ENCODE results near the gene NTRK1.

NTRK1 gene

GRCh38 chr1:156857532-156857931, 3.1 kb upstream of the NTRK1 start:
- no peak overlapping the region for H3K4me3 ChIP-seq (ENCODE audit: low read depth, low read length)
- no peak for TF ChIP-seq CTCF (IDR thresholded peaks at IDR 0.05; ENCODE audit: borderline replicate concordance, insufficient read depth, low read depth, low read length)

GRCh38 chr1:156858555-156858956, 2.1 kb upstream of the NTRK1 start:
- no peak for TF ChIP-seq CTCF (IDR thresholded peaks at IDR 0.05; ENCODE audit: borderline replicate concordance, insufficient read depth, low read depth, low read length)
- H3K4me3 ChIP-seq (ENCODE audit: low read depth, low read length): no peak overlapping the region

- no peak within 1 kb of the TSS for H3K4me3 ChIP-seq (ENCODE audit: low read depth, low read length)
- no peak for TF ChIP-seq CTCF (IDR thresholded peaks at IDR 0.05; ENCODE audit: borderline replicate concordance, insufficient read depth, low read depth, low read length)
Measured at GRCh38 chr1:156858959-156859522, 1.6 kb upstream of the NTRK1 start, which contains the start of gene INSRR. Gene INSRR, minus strand, starts transcription at chr1:156859117. Its CDS starts 496 bp downstream, at chr1:156858621.

GRCh38 chr1:156859523-156860112, 1.0 kb upstream of the NTRK1 start:
- H3K4me3 ChIP-seq (ENCODE audit: low read depth, low read length): no peak overlapping the region
- TF ChIP-seq CTCF (IDR thresholded peaks at IDR 0.05; ENCODE audit: borderline replicate concordance, insufficient read depth, low read depth, low read length): no peak

- peak; percentile 90 for TF ChIP-seq CTCF (IDR thresholded peaks at IDR 0.05; ENCODE audit: borderline replicate concordance, insufficient read depth, low read depth, low read length)
- H3K4me3 ChIP-seq (ENCODE audit: low read depth, low read length): no peak overlapping the region
Measured at GRCh38 chr1:156860113-156860627, 495 bp upstream of the NTRK1 start.

- H3K4me3 ChIP-seq (ENCODE audit: low read depth, low read length): no peak overlapping the region
- no peak for TF ChIP-seq CTCF (IDR thresholded peaks at IDR 0.05; ENCODE audit: borderline replicate concordance, insufficient read depth, low read depth, low read length)
Measured at GRCh38 chr1:156862584-156862983, 1.9 kb downstream of the NTRK1 start.

All from GM12875 (cell line).